Stimulated activated CD4-positive, alpha-beta T cell treated with anti-CD3 and anti-CD28 coated beads, Interleukin-15, amount 100 ng/mL, for 1 hour (primary cell): ENCODE data around the gene KCNK13.
"Not testable (repeated sequence)": the region's sequence is repeated elsewhere in the genome, so short reads cannot be mapped to it uniquely, and the experiment has no call there.

Experiments used
- DNase-seq, 2 donors: peaks; one replicate each; pipeline ENCODE4 v3.0.0-alpha.2; 2020; ENCODE audit warnings: low read depth in 1 of 2, low spot score in 1 of 2

KCNK13 gene

GRCh38 chr14:90060965-90061684 is 669 bp upstream of the KCNK13 start:
- DNase-seq, result no peak

GRCh38 chr14:90062127-90062794 is 467 bp downstream of the KCNK13 start:
- DNase-seq, result no peak

- DNase-seq, result no peak
These were observed 1.2 kb downstream of the KCNK13 start for GRCh38 chr14:90062822-90063539.

GRCh38 chr14:90072350-90072749 is 10.6 kb downstream of the KCNK13 start:
- DNase-seq, result no peak

- DNase-seq, result no peak
These were observed 17.8 kb downstream of the KCNK13 start for GRCh38 chr14:90079576-90079975.

GRCh38 chr14:90087433-90087832 is 25.6 kb downstream of the KCNK13 start:
- no peak for DNase-seq

- no peak for DNase-seq
These were observed 26.4 kb downstream of the KCNK13 start for GRCh38 chr14:90088176-90088575.

- not testable (repeated sequence) for DNase-seq
These were observed 27.7 kb downstream of the KCNK13 start for GRCh38 chr14:90089486-90089885.

GRCh38 chr14:90091393-90091792 is 29.6 kb downstream of the KCNK13 start:
- DNase-seq, result no peak

GRCh38 chr14:90093942-90094595 is 32.3 kb downstream of the KCNK13 start:
- DNase-seq, result no peak

GRCh38 chr14:90095096-90095495 is 33.3 kb downstream of the KCNK13 start:
- DNase-seq, result no peak

- DNase-seq, result no peak
These were observed 34.8 kb downstream of the KCNK13 start for GRCh38 chr14:90096566-90096965.

GRCh38 chr14:90103808-90104207 is 42.0 kb downstream of the KCNK13 start:
- no peak for DNase-seq

- DNase-seq, result no peak
These were observed 44.0 kb downstream of the KCNK13 start for GRCh38 chr14:90105756-90106155.

- DNase-seq, result no peak
These were observed 46.0 kb downstream of the KCNK13 start for GRCh38 chr14:90107789-90108188.

GRCh38 chr14:90109858-90110257 is 48.1 kb downstream of the KCNK13 start:
- DNase-seq, result no peak

GRCh38 chr14:90111895-90112534 is 50.2 kb downstream of the KCNK13 start:
- DNase-seq, result no peak

GRCh38 chr14:90114554-90114953 is 52.8 kb downstream of the KCNK13 start:
- DNase-seq, result no peak

GRCh38 chr14:90115780-90116179 is 54.0 kb downstream of the KCNK13 start:
- no peak for DNase-seq

GRCh38 chr14:90116444-90116843 is 54.6 kb downstream of the KCNK13 start:
- no peak for DNase-seq

GRCh38 chr14:90118027-90118426 is 56.2 kb downstream of the KCNK13 start:
- no peak for DNase-seq
